ENCODE results near the gene EDN1.

GRCh38 chr6:12296604-12297003, 6.4 kb downstream of the EDN1 start:
- TF ChIP-seq CTCF (IDR thresholded peaks at IDR 0.05 in 2 of 3, conservative IDR thresholded peaks at IDR 0.05 in 1 of 3; ENCODE audit: insufficient read depth in 2 of 3, low read depth in 1 of 3, low read length in 3 of 3): no peak
- TF ChIP-seq ZNF354B (CRISPR knock-in tag; IDR thresholded peaks at IDR 0.05): no peak
- no peak for TF ChIP-seq HNRNPL (IDR thresholded peaks at IDR 0.05; ENCODE audit: low read depth, low read length)
- no peak for TF ChIP-seq ZNF274 (IDR thresholded peaks at IDR 0.05; ENCODE audit: borderline replicate concordance, low read depth, low read length)
- no peak for TF ChIP-seq ZNF121 (CRISPR knock-in tag; conservative IDR thresholded peaks at IDR 0.05)
